Erythroblast (primary cell): ENCODE measurements around the gene FAM13B.

Experiments
- GATA1 ChIP-seq: IDR thresholded peaks from 2 replicates; pipeline ENCODE4 v1.6.1; 2011; ENCODE audit warnings: low read depth, mild to moderate bottlenecking, control low read depth, low read length, moderate library complexity
- POLR2A ChIP-seq: IDR thresholded peaks from 2 replicates; pipeline ENCODE4 v1.6.1; 2011; ENCODE audit warnings: mild to moderate bottlenecking, low read length

DNA sequence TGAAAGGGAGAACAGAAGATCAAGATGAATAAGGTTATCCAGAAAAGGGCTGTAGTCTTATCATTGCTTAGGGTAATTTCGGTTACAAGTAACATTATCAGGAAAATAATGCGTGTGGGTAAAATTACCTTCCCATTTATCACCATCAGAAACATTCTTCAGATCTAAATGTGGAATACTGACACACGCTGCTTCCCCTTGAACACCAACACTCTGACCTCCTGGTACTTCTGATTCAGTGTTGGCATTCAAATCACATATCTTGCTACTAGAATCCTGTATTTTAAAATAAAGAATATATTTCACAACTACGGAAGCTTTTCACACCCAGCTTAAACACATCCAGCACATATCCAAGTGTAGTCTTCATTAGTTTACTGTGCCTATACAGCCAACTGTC, 73.4 kb downstream of the FAM13B start:
- TF ChIP-seq POLR2A = no peak
- no peak for TF ChIP-seq GATA1
